Thoracic aorta (tissue), 2 donors: ENCODE data around the gene UBASH3B. TPM values are rescaled to one million over a fixed set of nuclear protein-coding genes. Genes with fewer than 3 reads are reported as not detected.

Experiments
- ATAC-seq: fragments of 150-250 bp; one replicate; pipeline ENCODE4 v1.8.0; 2017; ENCODE audit warnings: low read depth; ENCODE audit not compliant: insufficient number of reproducible peaks, low FRiP score
- DNase-seq: peaks from one replicate; pipeline ENCODE4 v3.0.0-alpha.2; 2020; ENCODE audit warnings: low spot score
- H3K27ac ChIP-seq, 2 donors: fragments of 200-600 bp; sonication (generic); 1 replicate in 1 of 2; 2 replicates in 1 of 2; pipeline ENCODE4 v1.5.1; 2016; ENCODE audit warnings: mild to moderate bottlenecking in 2 of 2, moderate library complexity in 2 of 2
- H3K27me3 ChIP-seq: fragments of 200-600 bp; sonication (generic); replicated peaks from 2 replicates; pipeline ENCODE4 v1.6.0; 2016; ENCODE audit warnings: mild to moderate bottlenecking; ENCODE audit not compliant: insufficient read depth
- H3K36me3 ChIP-seq: fragments of 200-600 bp; sonication (generic); one replicate; pipeline ENCODE4 v1.5.1; 2016
- H3K4me1 ChIP-seq, 2 donors: fragments of 200-600 bp; sonication (generic); 1 replicate in 1 of 2; 2 replicates in 1 of 2; pipeline versions ENCODE4 v1.5.1 to v1.6.0; 2016; ENCODE audit warnings: low read depth in 2 of 2, mild to moderate bottlenecking in 1 of 2; ENCODE audit not compliant: control insufficient read depth in 1 of 2
- H3K4me3 ChIP-seq: fragments of 200-600 bp; sonication (generic); 2 replicates; pipeline ENCODE4 v1.5.1; 2016; ENCODE audit warnings: mild to moderate bottlenecking
- H3K9me3 ChIP-seq: fragments of 200-600 bp; sonication (generic); 2 replicates; pipeline ENCODE4 v1.5.1; 2016
- total RNA-seq, 2 donors: library from RNA; depleted of rRNA; stranded (reverse); fragments of >200 nt; gene quantifications; one replicate each; pipeline versions ENCODE4 v1.1.0 to v1.2.3, GENCODE V29; 2016
- TF ChIP-seq, protein P1 (sequence below): fragments of 200-600 bp; sonication (generic); IDR thresholded peaks from one replicate; pipeline ENCODE4 v1.5.1; 2019; ENCODE audit warnings: antibody characterized with exemption

UBASH3B gene
- total RNA-seq, 2 donors from 2014 or later, result 6.1 to 12.3 TPM

DNA sequence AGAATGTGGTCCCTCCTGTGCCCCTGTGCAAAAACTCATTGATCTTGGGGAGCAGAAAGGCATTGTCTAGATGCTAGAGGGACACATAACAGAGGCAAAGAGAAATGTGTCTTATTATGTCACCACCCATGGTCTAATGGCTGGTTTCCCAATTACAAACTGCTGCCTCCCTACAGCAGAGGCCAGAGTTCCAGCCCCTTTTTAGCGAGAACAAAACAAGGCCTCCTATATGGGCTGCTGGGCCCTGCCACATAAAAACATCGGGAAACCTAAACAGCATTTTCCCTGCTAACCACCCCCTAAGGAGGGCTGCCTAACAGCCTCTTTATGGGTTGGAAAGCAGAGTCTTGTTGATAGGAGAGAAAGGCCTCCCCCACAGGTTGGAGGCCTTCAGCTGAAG lies 107.6 kb downstream of the UBASH3B start:
- H3K9me3 ChIP-seq, result no peaks in the 10 kb centered on the region
- H3K27ac ChIP-seq, result no peak overlapping the region
- H3K4me3 ChIP-seq, result no peak overlapping the region
- H3K27me3 ChIP-seq, result no peaks in the 10 kb centered on the region
- DNase-seq (no peak), ATAC-seq (no peak)
- no peaks in the 10 kb centered on the region for H3K4me1 ChIP-seq
- TF ChIP-seq, protein P1, sequence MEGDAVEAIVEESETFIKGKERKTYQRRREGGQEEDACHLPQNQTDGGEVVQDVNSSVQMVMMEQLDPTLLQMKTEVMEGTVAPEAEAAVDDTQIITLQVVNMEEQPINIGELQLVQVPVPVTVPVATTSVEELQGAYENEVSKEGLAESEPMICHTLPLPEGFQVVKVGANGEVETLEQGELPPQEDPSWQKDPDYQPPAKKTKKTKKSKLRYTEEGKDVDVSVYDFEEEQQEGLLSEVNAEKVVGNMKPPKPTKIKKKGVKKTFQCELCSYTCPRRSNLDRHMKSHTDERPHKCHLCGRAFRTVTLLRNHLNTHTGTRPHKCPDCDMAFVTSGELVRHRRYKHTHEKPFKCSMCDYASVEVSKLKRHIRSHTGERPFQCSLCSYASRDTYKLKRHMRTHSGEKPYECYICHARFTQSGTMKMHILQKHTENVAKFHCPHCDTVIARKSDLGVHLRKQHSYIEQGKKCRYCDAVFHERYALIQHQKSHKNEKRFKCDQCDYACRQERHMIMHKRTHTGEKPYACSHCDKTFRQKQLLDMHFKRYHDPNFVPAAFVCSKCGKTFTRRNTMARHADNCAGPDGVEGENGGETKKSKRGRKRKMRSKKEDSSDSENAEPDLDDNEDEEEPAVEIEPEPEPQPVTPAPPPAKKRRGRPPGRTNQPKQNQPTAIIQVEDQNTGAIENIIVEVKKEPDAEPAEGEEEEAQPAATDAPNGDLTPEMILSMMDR, result no peak
- no peaks in the 10 kb centered on the region for H3K36me3 ChIP-seq

DNA sequence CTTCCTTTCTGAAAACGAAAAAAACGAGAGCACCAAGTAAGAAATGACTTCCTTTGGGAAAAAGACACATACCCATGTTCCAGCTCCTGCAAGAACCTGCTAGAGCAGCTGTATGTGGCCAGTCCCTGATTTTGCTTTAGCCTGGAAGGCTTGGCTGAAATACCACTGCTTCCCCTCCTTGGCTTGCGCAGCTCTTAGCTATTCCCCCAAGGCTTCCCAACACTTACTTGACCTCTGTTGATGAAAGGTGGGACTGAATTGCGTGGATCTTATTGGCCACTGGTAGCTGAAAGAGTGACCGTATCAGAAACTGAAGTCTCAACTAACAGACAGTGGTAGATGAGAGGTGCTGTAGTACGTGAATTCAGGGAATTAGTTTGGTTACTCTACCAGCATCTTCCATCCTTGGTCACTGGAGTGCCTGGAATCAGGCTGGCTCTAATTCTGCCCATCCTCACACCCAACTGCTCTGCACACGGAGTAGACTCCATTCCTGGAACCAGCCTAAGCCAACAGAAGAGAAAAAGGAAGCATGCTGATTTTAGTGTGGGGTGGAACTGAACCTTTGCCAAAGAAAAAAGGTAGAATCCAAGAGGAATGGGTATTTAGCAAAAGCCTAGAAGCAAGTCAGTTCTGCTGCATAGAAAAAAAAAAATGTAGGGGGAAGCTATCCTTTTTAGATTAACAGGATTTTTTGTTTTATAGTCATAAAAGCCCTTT lies 109.0 kb downstream of the UBASH3B start:
- ATAC-seq, result no peak
- no peak overlapping the region for H3K4me3 ChIP-seq
- H3K4me1 ChIP-seq, result no peaks in the 10 kb centered on the region

DNA sequence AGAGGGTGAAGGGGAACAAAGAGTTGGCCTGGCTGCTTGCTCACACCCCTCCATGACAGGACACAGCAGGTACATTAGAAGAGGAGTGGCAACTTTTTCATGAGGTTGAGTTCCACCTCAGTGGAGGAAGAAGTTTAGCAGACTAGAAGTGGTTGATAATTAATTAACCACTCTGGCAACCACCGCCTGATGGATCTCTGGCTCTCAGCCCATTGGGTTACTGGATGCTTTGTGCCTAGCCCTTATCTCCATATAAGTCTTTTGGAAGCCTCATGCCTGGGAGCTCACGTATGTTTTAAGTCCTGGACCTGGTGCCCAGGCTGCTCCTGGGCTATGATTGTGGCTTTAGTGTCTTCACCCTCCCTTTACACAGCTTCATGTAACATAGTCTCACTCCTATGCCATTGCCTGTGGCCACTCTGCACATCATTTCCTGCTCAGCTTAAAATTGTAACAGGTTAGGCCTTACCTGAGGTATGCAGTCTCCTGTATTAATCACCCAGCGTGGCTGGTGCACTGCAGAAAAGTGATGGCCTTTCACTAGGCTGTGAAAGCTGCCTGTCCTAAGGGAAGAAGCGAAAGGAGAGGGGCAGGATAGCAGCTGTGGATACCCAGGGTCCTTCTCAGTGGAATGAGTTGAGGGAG lies 110.1 kb downstream of the UBASH3B start:
- H3K27ac ChIP-seq, result no peak overlapping the region
- TF ChIP-seq, protein P1, result no peak
- ATAC-seq, result no peak

More for the DNA sequence above, 109.0 kb downstream of the UBASH3B start:
- no peak for DNase-seq
- TF ChIP-seq, protein P1, result no peak
- Histone ChIP-seq H3K9me3 (no peaks in the 10 kb centered on the region), H3K27ac (no peak overlapping the region), H3K27me3 (no peaks in the 10 kb centered on the region), H3K36me3 (no peaks in the 10 kb centered on the region)

DNA sequence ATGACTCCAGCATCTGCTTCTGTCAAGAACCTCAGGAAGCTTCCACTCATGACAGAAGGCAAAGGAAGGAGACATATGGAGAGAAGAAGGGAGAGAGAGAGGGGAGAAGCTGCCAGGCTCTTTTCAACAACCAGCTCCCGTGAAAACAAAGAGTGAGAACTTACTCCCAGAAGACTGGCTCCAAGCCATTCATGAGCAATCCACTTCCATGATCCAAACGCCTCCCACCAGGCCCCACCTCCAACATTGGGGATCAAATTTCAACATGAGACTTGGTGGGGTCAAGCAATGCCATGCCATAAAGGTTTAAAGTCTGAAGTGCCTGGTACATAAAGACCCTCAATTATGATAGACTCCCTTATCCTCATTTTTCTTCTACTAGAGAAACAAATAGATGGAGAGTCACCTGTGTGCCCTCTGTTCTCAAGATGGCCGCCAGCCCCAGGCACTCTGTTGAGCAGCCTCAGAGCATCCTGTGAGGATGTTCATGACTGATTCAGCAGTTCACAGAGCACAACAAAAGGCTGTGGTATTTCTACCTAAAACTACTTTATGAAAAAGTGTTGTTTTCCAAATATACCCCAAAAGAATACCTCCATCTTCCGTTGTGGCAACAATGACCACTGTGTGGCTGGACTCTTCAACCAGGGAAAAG lies 113.7 kb downstream of the UBASH3B start:
- Histone ChIP-seq H3K4me1 (peaks cover 0 to 12% of the 10 kb centered on the region in 2 donors), H3K4me3 (no peak overlapping the region), H3K9me3 (no peaks in the 10 kb centered on the region), H3K27ac (no peak overlapping the region), H3K36me3 (no peaks in the 10 kb centered on the region), H3K27me3 (no peaks in the 10 kb centered on the region)
- TF ChIP-seq, protein P1, result no peak
- no peak for DNase-seq
- no peak for ATAC-seq

More for the DNA sequence above, 110.1 kb downstream of the UBASH3B start:
- Histone ChIP-seq H3K27me3 (no peaks in the 10 kb centered on the region), H3K9me3 (no peaks in the 10 kb centered on the region), H3K36me3 (no peaks in the 10 kb centered on the region), H3K4me1 (no peaks in the 10 kb centered on the region), H3K4me3 (no peak overlapping the region)
- DNase-seq, result no peak

DNA sequence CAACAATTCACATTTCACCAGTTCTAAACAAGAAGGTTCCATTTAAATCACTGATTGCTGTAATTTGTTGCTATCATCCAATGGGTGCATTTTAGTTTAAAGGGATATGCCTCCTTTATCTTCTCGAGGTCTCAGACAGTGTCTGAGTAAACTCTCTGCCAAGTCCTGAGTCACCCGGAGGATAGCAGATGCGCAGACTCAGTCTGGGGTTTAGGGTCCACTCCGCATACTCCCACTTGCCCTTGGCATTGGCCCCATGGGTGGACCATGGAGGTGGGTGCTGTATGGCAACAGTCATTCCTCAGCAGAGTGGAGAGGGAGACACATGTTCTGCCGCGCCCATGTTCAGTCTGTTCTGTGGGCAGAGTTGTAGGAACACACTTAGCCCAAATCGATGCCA lies 117.4 kb downstream of the UBASH3B start:
- peaks cover 0 to 12% of the 10 kb centered on the region in 2 donors for H3K4me1 ChIP-seq
- DNase-seq (no peak), ATAC-seq (no peak)
- no peaks in the 10 kb centered on the region for H3K27me3 ChIP-seq
- TF ChIP-seq, protein P1, result no peak
- H3K4me3 ChIP-seq, result no peak overlapping the region
- H3K36me3 ChIP-seq, result no peaks in the 10 kb centered on the region
- H3K27ac ChIP-seq, result no peak overlapping the region
- H3K9me3 ChIP-seq, result no peaks in the 10 kb centered on the region
